Astrocyte of the spinal cord (primary cell): ENCODE data around the gene CD274.
A peak's percentile ranks its signal among the peaks of the same experiment; 100 is the strongest.

Source experiments
- DNase-seq: peaks from one replicate; pipeline ENCODE4 v3.0.0; 2011; ENCODE audit warnings: low read depth, low spot score
- H3K4me3 ChIP-seq: 2 replicates; pipeline ENCODE4 v1.5.1; 2011; ENCODE audit warnings: low read depth, mild to moderate bottlenecking, low read length, moderate library complexity
- in situ Hi-C: cut with HindIII; loops from 2 replicates; pipeline ENCODE4 v1.10.0; 2017; ENCODE audit warnings: low sequenced_read_pairs
- TF ChIP-seq, protein P1 (sequence below): IDR thresholded peaks from 2 replicates; pipeline ENCODE4 v1.5.1; 2012; ENCODE audit warnings: low read depth, mild to moderate bottlenecking, low read length, inconsistent platforms

CD274 gene

DNA sequence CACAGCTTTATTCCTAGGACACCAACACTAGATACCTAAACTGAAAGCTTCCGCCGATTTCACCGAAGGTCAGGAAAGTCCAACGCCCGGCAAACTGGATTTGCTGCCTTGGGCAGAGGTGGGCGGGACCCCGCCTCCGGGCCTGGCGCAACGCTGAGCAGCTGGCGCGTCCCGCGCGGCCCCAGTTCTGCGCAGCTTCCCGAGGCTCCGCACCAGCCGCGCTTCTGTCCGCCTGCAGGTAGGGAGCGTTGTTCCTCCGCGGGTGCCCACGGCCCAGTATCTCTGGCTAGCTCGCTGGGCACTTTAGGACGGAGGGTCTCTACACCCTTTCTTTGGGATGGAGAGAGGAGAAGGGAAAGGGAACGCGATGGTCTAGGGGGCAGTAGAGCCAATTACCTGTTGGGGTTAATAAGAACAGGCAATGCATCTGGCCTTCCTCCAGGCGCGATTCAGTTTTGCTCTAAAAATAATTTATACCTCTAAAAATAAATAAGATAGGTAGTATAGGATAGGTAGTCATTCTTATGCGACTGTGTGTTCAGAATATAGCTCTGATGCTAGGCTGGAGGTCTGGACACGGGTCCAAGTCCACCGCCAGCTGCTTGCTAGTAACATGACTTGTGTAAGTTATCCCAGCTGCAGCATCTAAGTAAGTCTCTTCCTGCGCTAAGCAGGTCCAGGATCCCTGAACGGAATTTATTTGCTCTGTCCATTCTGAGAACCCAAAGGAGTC, at the start of gene CD274:
TSS of gene CD274 (plus strand) at position 184 of the 733 bp plus-strand sequence. CDS start 5,572 bp downstream, outside the sequence.
- TF ChIP-seq, protein P1, sequence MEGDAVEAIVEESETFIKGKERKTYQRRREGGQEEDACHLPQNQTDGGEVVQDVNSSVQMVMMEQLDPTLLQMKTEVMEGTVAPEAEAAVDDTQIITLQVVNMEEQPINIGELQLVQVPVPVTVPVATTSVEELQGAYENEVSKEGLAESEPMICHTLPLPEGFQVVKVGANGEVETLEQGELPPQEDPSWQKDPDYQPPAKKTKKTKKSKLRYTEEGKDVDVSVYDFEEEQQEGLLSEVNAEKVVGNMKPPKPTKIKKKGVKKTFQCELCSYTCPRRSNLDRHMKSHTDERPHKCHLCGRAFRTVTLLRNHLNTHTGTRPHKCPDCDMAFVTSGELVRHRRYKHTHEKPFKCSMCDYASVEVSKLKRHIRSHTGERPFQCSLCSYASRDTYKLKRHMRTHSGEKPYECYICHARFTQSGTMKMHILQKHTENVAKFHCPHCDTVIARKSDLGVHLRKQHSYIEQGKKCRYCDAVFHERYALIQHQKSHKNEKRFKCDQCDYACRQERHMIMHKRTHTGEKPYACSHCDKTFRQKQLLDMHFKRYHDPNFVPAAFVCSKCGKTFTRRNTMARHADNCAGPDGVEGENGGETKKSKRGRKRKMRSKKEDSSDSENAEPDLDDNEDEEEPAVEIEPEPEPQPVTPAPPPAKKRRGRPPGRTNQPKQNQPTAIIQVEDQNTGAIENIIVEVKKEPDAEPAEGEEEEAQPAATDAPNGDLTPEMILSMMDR = peak; percentile 70
- in situ Hi-C loops = no loop called here
- DNase-seq = peak; percentile 90
- H3K4me3 ChIP-seq = peak within 1 kb of the TSS; percentile 57

DNA sequence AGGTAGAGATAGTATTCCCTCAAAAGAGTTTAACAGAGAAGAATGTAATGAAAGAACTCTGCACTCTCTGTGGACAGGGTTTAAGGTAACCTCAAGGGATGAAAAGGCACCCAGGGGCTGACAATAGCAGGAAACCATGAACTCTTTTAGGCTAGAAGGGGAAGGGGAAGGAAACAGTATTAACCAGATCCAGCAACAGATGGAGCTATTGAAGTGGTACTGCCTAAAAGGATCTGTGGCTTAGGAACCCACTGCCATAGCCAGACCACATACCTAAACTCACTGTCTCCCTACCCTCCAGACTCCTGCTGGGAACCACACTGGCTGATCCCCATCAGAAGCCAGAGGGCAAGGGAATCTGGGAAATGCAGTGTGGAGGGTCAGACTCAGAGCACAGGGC, 48.1 kb upstream of the CD274 start:
- in situ Hi-C loops = no loop called here
- H3K4me3 ChIP-seq = no peak overlapping the region
- DNase-seq = no peak
- TF ChIP-seq, protein P1 = no peak

DNA sequence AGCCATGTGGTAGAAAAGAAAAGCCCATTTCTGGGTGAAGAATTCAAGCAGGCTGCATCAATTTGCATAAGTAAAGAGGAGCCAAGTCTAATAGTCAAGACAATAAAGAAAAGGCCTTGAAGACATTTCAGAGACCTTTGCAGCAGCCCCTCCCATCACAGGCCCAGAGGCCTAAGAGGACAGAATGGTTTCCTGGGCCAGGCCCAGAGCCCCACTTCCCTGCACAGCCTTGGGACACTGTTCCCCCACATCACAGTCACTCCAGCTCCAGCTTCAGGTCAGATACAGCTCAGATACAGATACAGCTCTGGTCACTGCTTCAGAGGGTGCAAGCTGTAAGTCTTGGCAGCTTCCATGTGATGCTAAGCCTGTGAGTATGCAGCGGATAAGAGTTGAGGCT, 41.7 kb upstream of the CD274 start:
- DNase-seq = no peak
- H3K4me3 ChIP-seq = no peak overlapping the region
- TF ChIP-seq, protein P1 = no peak
- in situ Hi-C loops = no loop called here

DNA sequence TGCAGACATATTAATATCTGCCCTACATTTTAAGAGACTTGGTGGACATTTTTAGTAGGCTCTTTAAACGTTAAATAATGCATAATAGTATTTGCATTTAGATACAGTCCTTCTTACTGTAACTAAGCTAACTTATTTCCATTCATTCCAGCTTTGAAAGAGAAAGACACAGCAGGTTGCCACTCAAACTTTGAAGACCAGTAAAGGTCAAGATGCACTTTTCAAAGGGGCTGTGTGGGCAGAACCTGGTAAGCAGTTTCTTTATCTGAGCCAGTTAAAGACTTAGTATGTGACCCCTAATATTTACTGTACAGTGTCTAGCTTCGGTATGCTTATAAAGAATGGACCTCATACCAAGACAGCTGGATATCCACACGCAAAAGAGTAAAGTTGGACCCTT, 33.4 kb upstream of the CD274 start:
- TF ChIP-seq, protein P1 = no peak
- in situ Hi-C loops = no loop called here
- DNase-seq = no peak
- H3K4me3 ChIP-seq = no peak overlapping the region

DNA sequence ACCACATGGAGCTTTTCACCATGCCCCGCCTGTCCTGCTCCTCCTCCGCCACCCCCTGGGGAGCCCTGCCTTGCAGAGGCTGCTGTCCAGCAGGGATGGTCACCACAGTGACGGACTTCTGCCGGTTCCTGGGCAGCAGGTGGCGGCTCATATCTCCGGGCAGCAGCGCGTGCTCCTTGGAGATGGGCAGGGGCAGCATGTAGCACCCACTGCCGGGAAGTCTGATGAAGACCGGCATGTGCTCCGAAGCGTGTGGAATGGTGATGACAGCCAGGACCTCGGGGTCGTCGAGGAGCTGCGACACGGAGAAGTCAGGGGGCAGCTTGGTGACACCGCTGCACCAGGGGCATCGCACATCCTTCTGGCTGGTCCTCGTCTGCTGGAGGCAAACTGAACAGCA, 31.9 kb upstream of the CD274 start:
- in situ Hi-C loops = no loop called here
- TF ChIP-seq, protein P1 = no peak

DNA sequence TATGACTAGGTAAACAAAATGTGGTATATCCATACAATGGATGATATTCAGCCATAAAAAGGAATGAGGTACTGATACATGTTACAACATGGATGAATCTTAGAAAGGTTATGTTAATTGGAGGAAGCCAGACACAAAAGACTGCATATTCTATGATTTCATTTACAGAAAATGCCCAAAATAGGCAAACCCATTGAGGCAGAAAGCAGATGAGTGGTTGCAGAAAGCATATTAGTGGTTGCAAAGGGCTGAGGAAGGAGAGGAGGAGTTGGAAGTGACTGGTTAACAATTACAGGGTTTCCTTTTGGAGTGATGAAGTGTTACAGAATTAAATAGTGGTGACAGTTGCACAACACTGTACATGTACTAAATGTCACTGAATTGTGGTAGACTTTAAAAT, 30.4 kb upstream of the CD274 start:
- no peak for DNase-seq
- TF ChIP-seq, protein P1 = no peak
- no peak overlapping the region for H3K4me3 ChIP-seq
- in situ Hi-C loops = no loop called here

More for the DNA sequence above, 31.9 kb upstream of the CD274 start:
- no peak for DNase-seq
- H3K4me3 ChIP-seq = no peak overlapping the region
